Mammary epithelial cell (primary cell): Measurements from ENCODE around the gene PTPRC.

Source experiments
- CTCF ChIP-seq, 2 donors: IDR thresholded peaks in 1 of 2; conservative IDR thresholded peaks in 1 of 2; 2 replicates each; pipeline ENCODE4 v1.5.1; 2011 to 2012; ENCODE audit warnings: inconsistent platforms in 2 of 2, low read length in 2 of 2, mild to moderate bottlenecking in 2 of 2, control low read depth in 1 of 2, low read depth in 1 of 2; ENCODE audit not compliant: insufficient read depth in 1 of 2; ENCODE audit errors: extremely low read depth in 1 of 2
- EZH2 ChIP-seq: IDR thresholded peaks from 2 replicates; pipeline ENCODE4 v1.6.1; 2012; ENCODE audit warnings: low read length, inconsistent platforms, borderline replicate concordance

- TF ChIP-seq EZH2 (no peak), CTCF (conservative IDR thresholded peaks at IDR 0.05 in 1 of 2, IDR thresholded peaks at IDR 0.05 in 1 of 2; ENCODE audit: extremely low read depth in 1 of 2, insufficient read depth in 1 of 2, low read depth in 1 of 2, low read length in 2 of 2) (no peak)
Measured at GRCh38 chr1:198669023-198669698, 30.3 kb downstream of the PTPRC start.
